GM13977 (cell line): ENCODE data around the gene EIF3F.

ENCODE experiments used
- DNase-seq: peaks from one replicate; pipeline ENCODE4 v3.0.0; 2012; ENCODE audit warnings: low spot score
- CTCF ChIP-seq: IDR thresholded peaks from 2 replicates; pipeline ENCODE4 v1.5.1; 2012; ENCODE audit warnings: mild to moderate bottlenecking, control low read depth; ENCODE audit not compliant: insufficient read depth; ENCODE audit errors: extremely low read depth, missing control alignments
- in situ Hi-C: fragments of 300-500 bp; cut with MboI; formaldehyde crosslinking; loops from one replicate; pipeline ENCODE4 v1.12.0; 2022; ENCODE audit warnings: low sequenced_read_pairs, low pct_unique_long_range_greater_than_20kb, mixed read lengths, inconsistent platforms; ENCODE audit not compliant: unreplicated experiment

The EIF3F gene

GRCh38 chr11:7969756-7970646 lies 17.1 kb upstream of the EIF3F start:
- DNase-seq, result no peak
- TF ChIP-seq CTCF, result no peak
- in situ Hi-C loops, result no loop called here

GRCh38 chr11:7971846-7972245 lies 15.3 kb upstream of the EIF3F start:
- in situ Hi-C loops, result no loop called here
- no peak for DNase-seq

GRCh38 chr11:7973011-7973410 lies 14.1 kb upstream of the EIF3F start:
- no peak for TF ChIP-seq CTCF
- in situ Hi-C loops, result no loop called here
- DNase-seq, result no peak

More at GRCh38 chr11:7971846-7972245, 15.3 kb upstream of the EIF3F start:
- no peak for TF ChIP-seq CTCF

- TF ChIP-seq CTCF, result no peak
- in situ Hi-C loops, result no loop called here
- no peak for DNase-seq
Observed at GRCh38 chr11:7974668-7975067, 12.5 kb upstream of the EIF3F start.

- TF ChIP-seq CTCF, result no peak
- no peak for DNase-seq
- in situ Hi-C loops, result no loop called here
Observed at GRCh38 chr11:7977232-7977917, 9.8 kb upstream of the EIF3F start.

- TF ChIP-seq CTCF, result no peak
- in situ Hi-C loops, result loop anchor here (10.0 kb wide), 1 partner anchor 87 kb away; no protein-coding TSS in a partner anchor
- DNase-seq, result no peak
Observed at GRCh38 chr11:7981619-7982157, 5.4 kb upstream of the EIF3F start.
